KMS-11 (cell line): Measurements from ENCODE around the gene CRIM1.

Experiments used
- H2AFZ ChIP-seq: fragments of 200-600 bp; sonication (generic); 2 replicates; pipeline ENCODE4 v1.6.1; 2016; ENCODE audit warnings: antibody characterized with exemption, mixed run types, low read depth
- H3K27ac ChIP-seq: fragments of 200-600 bp; sonication (generic); 2 replicates; pipeline ENCODE4 v1.6.1; 2016; ENCODE audit warnings: mild to moderate bottlenecking, mixed run types
- H3K27me3 ChIP-seq: fragments of 200-600 bp; sonication (generic); 2 replicates; pipeline ENCODE4 v1.6.1; 2017; ENCODE audit warnings: mild to moderate bottlenecking, low read depth, mixed run types, moderate library complexity; ENCODE audit not compliant: insufficient read depth
- H3K36me3 ChIP-seq: fragments of 200-600 bp; sonication (generic); 2 replicates; pipeline ENCODE4 v1.6.1; 2017; ENCODE audit warnings: mild to moderate bottlenecking, mixed run types; ENCODE audit not compliant: insufficient read depth
- H3K4me1 ChIP-seq: fragments of 200-600 bp; sonication (generic); 2 replicates; pipeline ENCODE4 v1.6.1; 2016; ENCODE audit warnings: mild to moderate bottlenecking, low read depth, mixed run types; ENCODE audit not compliant: poor library complexity, severe bottlenecking
- H3K4me2 ChIP-seq: fragments of 200-600 bp; sonication (generic); 2 replicates; pipeline ENCODE4 v1.7.0; 2016; ENCODE audit warnings: mild to moderate bottlenecking, mixed run types
- H3K4me3 ChIP-seq: fragments of 200-600 bp; sonication (generic); IDR thresholded peaks from 2 replicates; pipeline ENCODE4 v1.6.1; 2017; ENCODE audit warnings: low read depth, low read length, mixed read lengths; ENCODE audit not compliant: insufficient read depth
- H3K79me2 ChIP-seq: fragments of 200-600 bp; sonication (generic); 2 replicates; pipeline ENCODE4 v1.6.1; 2016; ENCODE audit warnings: low read depth, mixed run types; ENCODE audit not compliant: insufficient read depth
- H3K9ac ChIP-seq: fragments of 200-600 bp; sonication (generic); 2 replicates; pipeline ENCODE4 v1.6.1; 2016; ENCODE audit warnings: mild to moderate bottlenecking, mixed run types
- H4K20me1 ChIP-seq: fragments of 200-600 bp; sonication (generic); 2 replicates; pipeline ENCODE4 v1.6.1; 2016; ENCODE audit warnings: mild to moderate bottlenecking, mixed run types; ENCODE audit not compliant: insufficient read depth
- CTCF ChIP-seq: fragments of 200-600 bp; sonication (generic); conservative IDR thresholded peaks from 2 replicates; pipeline ENCODE4 v1.6.1; 2017; ENCODE audit warnings: low read depth, mild to moderate bottlenecking, antibody characterized with exemption, low read length, moderate library complexity, mixed read lengths

CRIM1 gene

GRCh38 chr2:36432479-36432878 lies 76.9 kb downstream of the CRIM1 start:
- Histone ChIP-seq H3K9ac (no peak overlapping the region), H3K79me2 (no peaks in the 10 kb centered on the region), H3K27me3 (no peaks in the 10 kb centered on the region), H4K20me1 (no peaks in the 10 kb centered on the region), H3K4me1 (no peaks in the 10 kb centered on the region), H3K4me3 (no peak overlapping the region), H3K4me2 (no peak overlapping the region), H2AFZ (no peak overlapping the region), H3K27ac (no peak overlapping the region), H3K36me3 (no peaks in the 10 kb centered on the region)
- TF ChIP-seq CTCF = no peak

- H3K4me2 ChIP-seq = no peak overlapping the region
- no peak for TF ChIP-seq CTCF
- H2AFZ ChIP-seq = no peak overlapping the region
- no peaks in the 10 kb centered on the region for H4K20me1 ChIP-seq
- no peak overlapping the region for H3K9ac ChIP-seq
- H3K4me1 ChIP-seq = no peaks in the 10 kb centered on the region
- no peaks in the 10 kb centered on the region for H3K27me3 ChIP-seq
- H3K36me3 ChIP-seq = no peaks in the 10 kb centered on the region
- H3K79me2 ChIP-seq = no peaks in the 10 kb centered on the region
- no peak overlapping the region for H3K27ac ChIP-seq
- no peak overlapping the region for H3K4me3 ChIP-seq
Observed at GRCh38 chr2:36433311-36434217, 78.0 kb downstream of the CRIM1 start.

GRCh38 chr2:36438449-36438977 lies 82.9 kb downstream of the CRIM1 start:
- H3K27ac ChIP-seq = no peak overlapping the region

GRCh38 chr2:36439084-36439483 lies 83.5 kb downstream of the CRIM1 start:
- no peaks in the 10 kb centered on the region for H3K79me2 ChIP-seq
- no peak overlapping the region for H3K27ac ChIP-seq
- H3K36me3 ChIP-seq = no peaks in the 10 kb centered on the region
- H3K9ac ChIP-seq = no peak overlapping the region
- H3K27me3 ChIP-seq = no peaks in the 10 kb centered on the region
- no peak overlapping the region for H2AFZ ChIP-seq
- TF ChIP-seq CTCF = no peak
- no peaks in the 10 kb centered on the region for H4K20me1 ChIP-seq
- no peak overlapping the region for H3K4me2 ChIP-seq
- no peak overlapping the region for H3K4me3 ChIP-seq
- no peaks in the 10 kb centered on the region for H3K4me1 ChIP-seq

More at GRCh38 chr2:36438449-36438977, 82.9 kb downstream of the CRIM1 start:
- Histone ChIP-seq H3K36me3 (no peaks in the 10 kb centered on the region), H3K79me2 (no peaks in the 10 kb centered on the region), H3K4me3 (no peak overlapping the region), H3K4me1 (no peaks in the 10 kb centered on the region), H3K4me2 (no peak overlapping the region), H3K9ac (no peak overlapping the region), H3K27me3 (no peaks in the 10 kb centered on the region), H2AFZ (no peak overlapping the region), H4K20me1 (no peaks in the 10 kb centered on the region)
- no peak for TF ChIP-seq CTCF
